ENCODE data around the gene ERO1A.

GRCh38 chr14:52729585-52729924 lies 34.2 kb upstream of the ERO1A start:
- TF ChIP-seq CTCF (IDR thresholded peaks at IDR 0.05), result no peak
- no peak for TF ChIP-seq EZH2 (IDR thresholded peaks at IDR 0.05; ENCODE audit: borderline replicate concordance, insufficient read depth, low read depth, low read length, poor library complexity, severe bottlenecking)

Data from B cell (primary cell).